Body of pancreas (tissue), 4 donors: Measurements from ENCODE around the gene ZCCHC4.

ENCODE experiments used
- POLR2A ChIP-seq, 3 donors: fragments of 450-650 bp; IDR thresholded peaks; one replicate each; pipeline ENCODE4 v1.6.1; 2016; ENCODE audit warnings: antibody characterized with exemption in 3 of 3, mild to moderate bottlenecking in 2 of 3
- TF ChIP-seq, protein P1 (sequence below), 7 experiments: fragments of 450-650 bp in 4 of 7; fragments of 200-600 bp in 3 of 7; sonication (generic) in 3 of 7; IDR thresholded peaks; one replicate each; pipeline ENCODE4 v1.5.1; 2016 to 2019; ENCODE audit warnings: antibody characterized with exemption in 7 of 7

DNA sequence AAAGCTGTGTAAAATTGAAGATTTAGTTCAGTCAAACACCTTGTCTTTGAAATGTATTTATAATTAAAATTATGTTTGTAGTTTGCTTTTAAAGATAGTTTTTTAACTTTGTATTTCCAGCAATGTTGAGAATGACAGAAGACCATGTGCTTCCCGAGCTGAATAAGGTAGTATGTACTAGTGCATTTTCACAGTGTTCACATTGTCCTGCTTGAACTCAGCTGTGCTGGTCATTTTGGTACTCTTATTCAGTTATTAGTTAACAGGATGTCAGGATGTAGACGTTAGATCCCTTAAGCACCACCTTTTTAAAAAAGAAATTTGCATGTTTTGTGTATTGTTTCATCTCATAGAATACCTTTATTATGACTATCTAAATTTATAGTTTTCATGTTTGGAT lies 92.9 kb downstream of the ZCCHC4 start:
- TF ChIP-seq, protein P1, sequence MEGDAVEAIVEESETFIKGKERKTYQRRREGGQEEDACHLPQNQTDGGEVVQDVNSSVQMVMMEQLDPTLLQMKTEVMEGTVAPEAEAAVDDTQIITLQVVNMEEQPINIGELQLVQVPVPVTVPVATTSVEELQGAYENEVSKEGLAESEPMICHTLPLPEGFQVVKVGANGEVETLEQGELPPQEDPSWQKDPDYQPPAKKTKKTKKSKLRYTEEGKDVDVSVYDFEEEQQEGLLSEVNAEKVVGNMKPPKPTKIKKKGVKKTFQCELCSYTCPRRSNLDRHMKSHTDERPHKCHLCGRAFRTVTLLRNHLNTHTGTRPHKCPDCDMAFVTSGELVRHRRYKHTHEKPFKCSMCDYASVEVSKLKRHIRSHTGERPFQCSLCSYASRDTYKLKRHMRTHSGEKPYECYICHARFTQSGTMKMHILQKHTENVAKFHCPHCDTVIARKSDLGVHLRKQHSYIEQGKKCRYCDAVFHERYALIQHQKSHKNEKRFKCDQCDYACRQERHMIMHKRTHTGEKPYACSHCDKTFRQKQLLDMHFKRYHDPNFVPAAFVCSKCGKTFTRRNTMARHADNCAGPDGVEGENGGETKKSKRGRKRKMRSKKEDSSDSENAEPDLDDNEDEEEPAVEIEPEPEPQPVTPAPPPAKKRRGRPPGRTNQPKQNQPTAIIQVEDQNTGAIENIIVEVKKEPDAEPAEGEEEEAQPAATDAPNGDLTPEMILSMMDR (IDR thresholded peaks at IDR 0.05), result no peak
- TF ChIP-seq POLR2A (IDR thresholded peaks at IDR 0.05), result no peak
